Thyroid gland (tissue), 4 donors: Measurements from ENCODE around the gene SMC3. TPM values are rescaled to one million over a fixed set of nuclear protein-coding genes. Genes with fewer than 3 reads are reported as not detected.

ENCODE experiments used
- DNase-seq, 2 donors: peaks; one replicate each; pipeline ENCODE4 v3.0.0-alpha.2; 2019
- H3K27ac ChIP-seq, 3 donors: fragments of 200-600 bp; sonication (generic); 1 replicate in 2 of 3; 2 replicates in 1 of 3; pipeline ENCODE4 v1.5.1; 2016 to 2019; ENCODE audit warnings: mild to moderate bottlenecking in 1 of 3, moderate library complexity in 1 of 3
- H3K27me3 ChIP-seq: fragments of 200-600 bp; sonication (generic); one replicate; pipeline ENCODE4 v1.5.1; 2019
- H3K36me3 ChIP-seq, 2 donors: fragments of 200-600 bp; sonication (generic); one replicate each; pipeline ENCODE4 v1.5.1; 2016 to 2019
- H3K4me1 ChIP-seq, 2 donors: fragments of 200-600 bp; sonication (generic); one replicate each; pipeline ENCODE4 v1.5.1; 2017 to 2019
- H3K4me3 ChIP-seq, 3 donors: fragments of 200-600 bp; sonication (generic); replicated peaks in 1 of 3; 1 replicate in 2 of 3; 2 replicates in 1 of 3; pipeline ENCODE4 v1.5.1; 2016; ENCODE audit warnings: mild to moderate bottlenecking in 1 of 3
- H3K9me3 ChIP-seq: fragments of 200-600 bp; sonication (generic); one replicate; pipeline ENCODE4 v1.5.1; 2017
- CTCF ChIP-seq, 6 experiments: fragments of 200-600 bp in 3 of 6; fragments of 450-650 bp in 3 of 6; sonication (generic) in 3 of 6; IDR thresholded peaks; one replicate each; pipeline ENCODE4 v1.5.1; 2016 to 2019; ENCODE audit warnings: antibody characterized with exemption in 6 of 6, mild to moderate bottlenecking in 2 of 6, inconsistent platforms in 1 of 6, moderate library complexity in 1 of 6
- POLR2A ChIP-seq, 2 donors: fragments of 450-650 bp; IDR thresholded peaks; one replicate each; pipeline ENCODE4 v1.6.1; 2017; ENCODE audit warnings: antibody characterized with exemption in 2 of 2, mild to moderate bottlenecking in 2 of 2, moderate library complexity in 1 of 2
- WGBS, 2 donors: methylation state at CpG; one replicate each; pipeline ENCODE4 v1.1.5; 2017; 5-methylcytosine and 5-hydroxymethylcytosine counted together
- intact Hi-C: fragments of 100-400 bp; cut with DNase I; formaldehyde crosslinking; loops from one replicate; pipeline ENCODE4 v1.15.1; 2023
- total RNA-seq, 4 donors: library from RNA; depleted of rRNA; stranded (reverse); fragments of >200 nt; gene quantifications; one replicate each; pipeline ENCODE4 v1.2.3, GENCODE V29; 2016

SMC3 gene
- total RNA-seq, 4 donors from 2014 or later, result 28.5 to 38.2 (median 30.8) TPM

GRCh38 chr10:110641256-110641655, 73.8 kb downstream of the SMC3 start:
- no peaks in the 10 kb centered on the region for H3K36me3 ChIP-seq
- H3K27ac ChIP-seq, result no peak overlapping the region
- intact Hi-C loops, result no loop called here
- 42 to 43% methylated on average over 5 of the region's 5 CpGs for WGBS, 2 donors
- no peaks in the 10 kb centered on the region for H3K9me3 ChIP-seq
- TF ChIP-seq CTCF (IDR thresholded peaks at IDR 0.05), result no peak
- no peak for TF ChIP-seq POLR2A (IDR thresholded peaks at IDR 0.05)
- H3K27me3 ChIP-seq, result peaks cover 13% of the 10 kb centered on the region
- DNase-seq, result no peak
- H3K4me3 ChIP-seq, result no peak overlapping the region
- peaks cover 6 to 19% of the 10 kb centered on the region in 2 donors for H3K4me1 ChIP-seq

- Histone ChIP-seq H3K4me3 (no peak overlapping the region), H3K9me3 (no peaks in the 10 kb centered on the region), H3K4me1 (peaks cover 6 to 19% of the 10 kb centered on the region in 2 donors), H3K36me3 (no peaks in the 10 kb centered on the region), H3K27ac (no peak overlapping the region), H3K27me3 (peaks cover 13% of the 10 kb centered on the region)
- no peak for DNase-seq
- no peak for TF ChIP-seq POLR2A (IDR thresholded peaks at IDR 0.05)
- TF ChIP-seq CTCF (IDR thresholded peaks at IDR 0.05), result no peak
- WGBS, 2 donors, result 39 to 50% methylated on average over 14 of the region's 14 CpGs
- intact Hi-C loops, result no loop called here
Observed at GRCh38 chr10:110642204-110643034, 74.9 kb downstream of the SMC3 start.

- intact Hi-C loops, result no loop called here
- H3K4me1 ChIP-seq, result peaks cover 6 to 19% of the 10 kb centered on the region in 2 donors
- H3K36me3 ChIP-seq, result no peaks in the 10 kb centered on the region
- H3K9me3 ChIP-seq, result no peaks in the 10 kb centered on the region
- H3K27ac ChIP-seq, result no peak overlapping the region
- peak overlapping the region in 2 of 3 donors; percentile 33 to 49 for H3K4me3 ChIP-seq
- 5 to 10% methylated on average over 33 to 37 of the region's 40 CpGs for WGBS, 2 donors
- DNase-seq, result peak; percentile 8 to 11
- TF ChIP-seq POLR2A (IDR thresholded peaks at IDR 0.05) (no peak), CTCF (IDR thresholded peaks at IDR 0.05) (no peak)
- H3K27me3 ChIP-seq, result peaks cover 13% of the 10 kb centered on the region
Observed at GRCh38 chr10:110643035-110643652, 75.6 kb downstream of the SMC3 start.

- intact Hi-C loops, result no loop called here
- Histone ChIP-seq H3K9me3 (no peaks in the 10 kb centered on the region), H3K4me3 (peak within 1 kb of the TSS in 2 of 3 donors; percentile 33 to 49), H3K27ac (no peak within 1 kb of the TSS), H3K36me3 (no peaks in the 10 kb centered on the region), H3K27me3 (peaks cover 13% of the 10 kb centered on the region), H3K4me1 (peaks cover 6 to 19% of the 10 kb centered on the region in 2 donors)
- 1 to 2% methylated on average over 4 to 17 of the region's 106 CpGs for WGBS, 2 donors
- DNase-seq, result peak; percentile 53 to 58
- TF ChIP-seq POLR2A (IDR thresholded peaks at IDR 0.05) (no peak), CTCF (IDR thresholded peaks at IDR 0.05) (no peak)
Observed at GRCh38 chr10:110643653-110644597, 76.4 kb downstream of the SMC3 start, which contains the start of gene RBM20. Gene RBM20, plus strand, starts transcription at chr10:110644336. Its CDS starts 119 bp downstream, at chr10:110644455.
